AML-193 (cell line): ENCODE results near the gene IQGAP3.

Experiments
- DNase-seq, 2 experiments: peaks; one replicate each; lab custom pipeline; 2025; lab: John Stamatoyannopoulos, UW

The IQGAP3 gene

GRCh38 chr1:156497078-156497742, 75.2 kb downstream of the IQGAP3 start:
- no peak for DNase-seq

GRCh38 chr1:156496211-156496761, 76.1 kb downstream of the IQGAP3 start:
- DNase-seq, result no peak

- DNase-seq, result no peak
Measured at GRCh38 chr1:156495401-156496140, 76.8 kb downstream of the IQGAP3 start.

- DNase-seq, result no peak
Measured at GRCh38 chr1:156494309-156494895, 78.0 kb downstream of the IQGAP3 start.

- no peak for DNase-seq
Measured at GRCh38 chr1:156493742-156494141, 78.6 kb downstream of the IQGAP3 start.

- DNase-seq, result no peak
Measured at GRCh38 chr1:156493154-156493631, 79.2 kb downstream of the IQGAP3 start.

- DNase-seq, result no peak
Measured at GRCh38 chr1:156492591-156493080, 79.7 kb downstream of the IQGAP3 start.

GRCh38 chr1:156492013-156492590, 80.3 kb downstream of the IQGAP3 start:
- DNase-seq, result no peak

GRCh38 chr1:156491151-156491949, 81.0 kb downstream of the IQGAP3 start:
- no peak for DNase-seq

GRCh38 chr1:156490401-156491032, 81.8 kb downstream of the IQGAP3 start:
- DNase-seq, result no peak

- no peak for DNase-seq
Measured at GRCh38 chr1:156489935-156490293, 82.5 kb downstream of the IQGAP3 start.

GRCh38 chr1:156489166-156489934, 83.0 kb downstream of the IQGAP3 start:
- DNase-seq, result no peak

- no peak for DNase-seq
Measured at GRCh38 chr1:156488566-156489165, 83.7 kb downstream of the IQGAP3 start.

- no peak for DNase-seq
Measured at GRCh38 chr1:156487862-156488261, 84.5 kb downstream of the IQGAP3 start.

- no peak for DNase-seq
Measured at GRCh38 chr1:156486421-156487344, 85.7 kb downstream of the IQGAP3 start.

- no peak for DNase-seq
Measured at GRCh38 chr1:156485984-156486383, 86.4 kb downstream of the IQGAP3 start.

GRCh38 chr1:156484480-156485058, 87.8 kb downstream of the IQGAP3 start:
- no peak for DNase-seq

- no peak for DNase-seq
Measured at GRCh38 chr1:156483397-156483796, 89.0 kb downstream of the IQGAP3 start.
